ENCODE measurements around the gene KIR3DL1. TPM values are rescaled to one million over a fixed set of nuclear protein-coding genes. Genes with fewer than 3 reads are reported as not detected.

The KIR3DL1 gene
- total and polyA plus RNA-seq, 2 experiments from 2014 or later, result not detected

- Mint-ChIP-seq H3K27me3 (ENCODE audit: insufficient read depth, low read depth, poor library complexity) (peaks cover 8% of the 10 kb centered on the region), H3K4me3 (no peak overlapping the region), H3K4me1 (no peaks in the 10 kb centered on the region), H3K36me3 (ENCODE audit: low read depth) (0 out of 3 replicates have a peak, but pooled peaks cover 4% of the 10 kb centered on the region), H3K27ac (no peak overlapping the region), H3K9me3 (peaks cover 62% of the 10 kb centered on the region)
- H3K4me3 ChIP-seq, result no peak overlapping the region
- TF ChIP-seq CREB1 (CRISPR knock-in tag; IDR thresholded peaks at IDR 0.05; ENCODE audit: low read depth) (no peak), CTCF (conservative IDR thresholded peaks at IDR 0.05; ENCODE audit: low read depth in 2 of 2) (no peak), ZNF462 (CRISPR knock-in tag; IDR thresholded peaks at IDR 0.05) (no peak), ZNF114 (CRISPR knock-in tag; IDR thresholded peaks at IDR 0.05) (no peak), NANOG (IDR thresholded peaks at IDR 0.05; ENCODE audit: borderline replicate concordance) (no peak), JUNB (IDR thresholded peaks at IDR 0.05; ENCODE audit: unreplicated experiment) (no peak), STAT1 (IDR thresholded peaks at IDR 0.05; ENCODE audit: unreplicated experiment) (no peak), REST (IDR thresholded peaks at IDR 0.05; ENCODE audit: unreplicated experiment) (no peak), ETS1 (IDR thresholded peaks at IDR 0.05) (no peak), POLR2AphosphoS5 (IDR thresholded peaks at IDR 0.05; ENCODE audit: low read depth) (no peak), EZH2 (IDR thresholded peaks at IDR 0.05; ENCODE audit: low read depth, unreplicated experiment) (no peak), ZNF331 (CRISPR knock-in tag; IDR thresholded peaks at IDR 0.05; ENCODE audit: low read depth) (no peak), EZH2phosphoT487 (IDR thresholded peaks at IDR 0.05; ENCODE audit: unreplicated experiment) (no peak)
- DNase-seq (ENCODE audit: low spot score), result no peak
- H3K9me2 ChIP-seq (ENCODE audit: insufficient read depth), result no peaks in the 10 kb centered on the region
- H3K27me3 ChIP-seq (ENCODE audit: insufficient read depth), result no peaks in the 10 kb centered on the region; the same call in 1 of the 2 replicates
- no peaks in the 10 kb centered on the region; the same call in 1 of the 2 replicates for H3F3A ChIP-seq (replicated peaks; ENCODE audit: low read depth)
- H3K4me2 ChIP-seq, result no peak overlapping the region
- no peak overlapping the region for H2AFZ ChIP-seq
- no peaks in the 10 kb centered on the region for H3K79me2 ChIP-seq (replicated peaks; ENCODE audit: insufficient read depth)
- no peaks in the 10 kb centered on the region for H3K36me3 ChIP-seq (ENCODE audit: insufficient read depth)
- H3K27ac ChIP-seq (ENCODE audit: low read depth), result no peak overlapping the region
- peaks cover 14% of the 10 kb centered on the region for H3K4me1 ChIP-seq (ENCODE audit: insufficient read depth)
- no peaks in the 10 kb centered on the region for H4K20me1 ChIP-seq (replicated peaks; ENCODE audit: insufficient read depth)
- ATAC-seq, result no peak
Measured at GRCh38 chr19:54877471-54877870, 61.2 kb downstream of the KIR3DL1 start.
